H7 (cell line): Measurements from ENCODE around the gene SBF2. TPM values are rescaled to one million over a fixed set of nuclear protein-coding genes. Genes with fewer than 3 reads are reported as not detected.
"Not testable (repeated sequence)": the region's sequence is repeated elsewhere in the genome, so short reads cannot be mapped to it uniquely, and the experiment has no call there.

ENCODE experiments used
- DNase-seq: peaks from one replicate; pipeline ENCODE4 v3.0.0; 2012
- H3K27me3 ChIP-seq: 2 replicates; pipeline ENCODE4 v1.6.0; 2011; ENCODE audit warnings: mild to moderate bottlenecking, low read length; ENCODE audit not compliant: control insufficient read depth, insufficient read depth
- H3K36me3 ChIP-seq: replicated peaks from 2 replicates; pipeline ENCODE4 v1.5.1; 2011; ENCODE audit warnings: low read length; ENCODE audit not compliant: control insufficient read depth, insufficient read depth
- H3K4me3 ChIP-seq: 2 replicates; pipeline ENCODE4 v1.5.1; 2011; ENCODE audit warnings: low read depth, mild to moderate bottlenecking, control low read depth, low read length, moderate library complexity; ENCODE audit not compliant: insufficient read depth
- total RNA-seq: library from RNA; depleted of rRNA; stranded (reverse); fragments of >200 nt; shearing (Covaris generic); gene quantifications from 2 replicates; pipeline ENCODE4 v1.2.3, GENCODE V29; 2014

Gene SBF2
- total RNA-seq, 1 experiment from 2014 or later: 34.5 TPM

GRCh38 chr11:10021563-10021962 is 272.5 kb downstream of the SBF2 start:
- Histone ChIP-seq H3K27me3 (no peaks in the 10 kb centered on the region), H3K36me3 (no peaks in the 10 kb centered on the region), H3K4me3 (no peak overlapping the region)
- no peak for DNase-seq

GRCh38 chr11:10019906-10020682 is 273.9 kb downstream of the SBF2 start:
- Histone ChIP-seq H3K27me3 (no peaks in the 10 kb centered on the region), H3K36me3 (no peaks in the 10 kb centered on the region), H3K4me3 (no peak overlapping the region)
- no peak for DNase-seq

DNA sequence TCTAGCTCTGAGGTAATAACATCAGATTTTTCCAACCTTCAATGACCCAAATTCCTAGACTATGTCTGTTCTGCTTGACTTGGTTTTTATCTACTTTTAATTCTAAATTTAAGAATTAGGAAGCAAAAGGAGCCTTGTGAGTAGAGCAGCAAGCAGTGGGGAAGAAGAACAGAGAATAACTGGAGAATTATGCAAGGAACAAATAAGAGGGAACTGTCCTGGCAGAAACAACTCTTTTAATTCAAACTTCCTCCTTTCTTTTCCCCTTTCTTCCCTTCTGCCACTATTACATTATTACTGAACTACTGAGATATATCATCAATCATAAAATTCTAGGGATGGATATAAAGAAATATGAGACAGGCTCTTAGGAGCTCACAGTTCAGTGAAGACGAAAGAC is 276.1 kb downstream of the SBF2 start:
- Histone ChIP-seq H3K36me3 (no peaks in the 10 kb centered on the region), H3K4me3 (no peak overlapping the region)
- DNase-seq: no peak

DNA sequence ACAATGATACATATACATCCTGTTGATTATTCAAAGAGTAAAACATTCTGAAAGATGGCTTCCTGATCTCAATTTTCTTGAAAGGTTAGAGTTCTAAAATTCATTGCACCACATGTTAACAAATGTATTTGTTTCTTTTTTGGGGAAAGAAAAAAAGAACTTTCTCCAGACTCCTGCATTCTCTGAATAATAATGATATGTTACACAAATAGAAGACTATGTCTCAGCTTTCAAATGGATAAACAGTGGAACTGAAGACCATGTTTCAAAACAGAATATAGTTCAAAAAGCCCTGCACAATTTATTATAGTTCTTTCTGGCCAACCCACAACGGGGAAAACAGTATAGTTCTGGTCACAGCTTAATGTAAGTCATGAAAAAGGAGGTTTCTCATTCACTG is 277.0 kb downstream of the SBF2 start:
- no peak overlapping the region for H3K4me3 ChIP-seq
- no peaks in the 10 kb centered on the region for H3K36me3 ChIP-seq
- no peaks in the 10 kb centered on the region for H3K27me3 ChIP-seq
- DNase-seq: no peak

More for the DNA sequence above, 276.1 kb downstream of the SBF2 start:
- H3K27me3 ChIP-seq: no peaks in the 10 kb centered on the region

DNA sequence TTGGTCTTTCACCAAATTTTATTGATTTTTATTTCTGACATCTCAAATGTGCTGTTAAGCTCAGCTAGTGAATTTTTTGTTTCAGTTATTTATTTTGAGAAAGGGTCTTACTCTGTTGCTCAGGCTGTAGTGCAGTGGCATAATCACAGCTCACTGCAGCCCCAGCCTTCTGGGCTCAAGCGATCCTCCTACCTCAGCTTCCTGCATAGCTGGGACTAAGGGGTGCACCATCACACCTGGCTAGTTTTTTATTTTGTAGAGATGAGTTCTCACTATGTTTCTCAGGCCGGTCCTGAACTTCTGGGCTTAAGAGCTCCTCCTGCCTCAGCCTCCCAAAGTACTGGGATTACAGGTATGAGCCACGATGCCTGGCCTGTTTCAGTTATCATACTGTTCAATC is 282.0 kb downstream of the SBF2 start:
- no peaks in the 10 kb centered on the region; the same call in 1 of the 2 replicates for H3K36me3 ChIP-seq
- no peak for DNase-seq
- no peaks in the 10 kb centered on the region for H3K27me3 ChIP-seq
- no peak overlapping the region for H3K4me3 ChIP-seq

DNA sequence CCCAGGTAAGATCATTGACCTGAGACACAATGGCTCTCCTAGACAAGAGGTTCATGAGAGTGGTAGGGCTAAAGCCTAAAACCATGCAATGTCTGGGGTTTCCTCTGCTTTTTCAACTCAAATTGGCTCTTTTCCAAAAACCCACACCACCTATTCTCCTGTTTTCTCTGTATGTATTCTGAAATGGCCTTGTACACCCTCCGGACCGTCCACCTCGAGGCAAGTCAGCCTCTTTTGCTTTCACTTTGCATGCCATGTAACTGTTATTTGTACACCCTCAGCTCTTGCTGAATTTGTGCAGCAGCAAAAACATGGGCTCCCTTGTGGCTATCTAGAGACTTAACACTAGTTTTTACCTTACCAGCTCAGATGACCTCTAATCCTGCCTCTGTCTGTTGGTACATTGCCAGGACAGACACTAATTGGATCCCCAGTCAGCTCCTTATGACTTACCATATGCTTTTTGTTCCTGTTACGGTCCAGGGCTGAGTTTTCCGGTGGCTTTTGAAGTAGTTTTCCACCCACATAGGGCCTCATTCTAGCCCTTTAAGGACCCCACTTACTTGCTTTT is 288.0 kb downstream of the SBF2 start:
- no peaks in the 10 kb centered on the region; the same call in 1 of the 2 replicates for H3K36me3 ChIP-seq
- H3K4me3 ChIP-seq: no peak overlapping the region
- H3K27me3 ChIP-seq: no peaks in the 10 kb centered on the region
- DNase-seq: no peak

GRCh38 chr11:10004526-10005113 is 289.4 kb downstream of the SBF2 start:
- no peaks in the 10 kb centered on the region; the same call in 1 of the 2 replicates for H3K36me3 ChIP-seq
- no peaks in the 10 kb centered on the region for H3K27me3 ChIP-seq
- no peak for DNase-seq
- H3K4me3 ChIP-seq: no peak overlapping the region

DNA sequence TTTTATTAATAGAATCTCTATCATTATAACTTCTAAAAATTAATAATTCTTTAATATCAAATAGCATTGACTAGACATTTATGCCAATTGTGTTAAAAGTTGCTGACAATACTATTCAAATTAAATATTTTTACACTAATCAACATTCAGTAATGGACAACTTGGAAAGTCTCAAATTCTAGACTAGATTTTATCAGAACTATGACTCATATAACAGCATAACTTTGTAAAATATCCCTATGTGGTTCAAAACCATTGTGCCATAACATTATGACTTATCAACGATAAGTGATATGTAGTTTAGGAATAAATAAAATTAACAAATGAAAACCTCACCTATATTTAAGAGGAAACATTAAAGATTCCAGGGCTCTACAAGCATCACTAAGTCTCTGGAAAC is 291.8 kb downstream of the SBF2 start:
- Histone ChIP-seq H3K36me3 (no peaks in the 10 kb centered on the region), H3K4me3 (no peak overlapping the region), H3K27me3 (no peaks in the 10 kb centered on the region)
- DNase-seq: no peak

DNA sequence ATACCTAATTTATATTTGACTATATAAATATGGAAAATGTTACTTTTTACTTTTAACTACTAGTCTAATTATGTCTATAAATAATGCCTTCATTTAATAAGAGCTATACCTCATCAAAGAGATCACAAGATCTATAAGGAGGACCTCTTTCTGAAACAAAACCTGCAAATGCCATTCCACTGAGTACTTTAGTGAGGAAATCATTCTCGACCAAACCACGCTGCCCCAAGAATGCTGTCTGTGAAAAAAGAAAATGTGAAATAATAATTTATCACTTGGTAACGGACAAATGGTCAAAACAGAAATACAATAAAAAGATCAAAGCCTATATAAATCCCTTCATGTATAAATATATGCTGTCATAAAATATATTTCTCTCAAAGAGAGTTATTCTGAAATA is 301.7 kb downstream of the SBF2 start:
- Histone ChIP-seq H3K27me3 (no peaks in the 10 kb centered on the region), H3K36me3 (no peaks in the 10 kb centered on the region), H3K4me3 (no peak overlapping the region)
- no peak for DNase-seq

DNA sequence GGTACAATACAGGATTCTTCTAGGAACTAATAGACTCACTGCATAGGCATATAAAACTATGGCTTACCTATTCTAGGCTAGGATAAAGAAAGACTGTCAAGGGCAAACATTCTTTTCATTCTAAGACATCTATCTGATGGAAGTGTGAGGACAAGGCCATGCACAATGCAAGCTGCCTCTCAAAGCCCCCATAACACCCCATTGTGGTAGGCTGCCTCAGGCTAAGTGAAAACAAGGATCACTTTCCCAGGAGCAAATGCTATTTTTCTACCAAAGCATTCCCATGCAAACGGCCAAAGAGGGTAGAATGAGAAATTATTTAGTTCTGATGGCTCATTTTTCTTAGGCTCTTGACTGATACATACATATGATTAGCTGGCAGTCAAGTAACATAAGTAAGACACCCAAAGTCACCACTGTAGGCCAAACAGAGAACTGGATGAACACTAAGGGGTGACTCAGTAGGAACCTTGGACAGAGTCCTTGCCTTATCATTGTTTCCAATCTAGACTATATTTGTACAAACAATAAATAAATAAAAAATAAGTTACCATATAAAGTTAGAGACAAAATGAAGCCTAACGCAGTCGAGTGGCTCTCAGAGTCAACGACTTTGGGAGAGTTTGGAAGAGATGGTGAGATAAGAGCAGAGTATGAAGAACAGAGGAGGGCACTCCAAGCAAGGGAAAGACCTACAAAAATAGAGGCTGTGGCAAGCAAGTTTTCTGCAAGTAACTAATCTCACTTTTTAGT is 303.6 kb downstream of the SBF2 start:
- no peak for DNase-seq
- Histone ChIP-seq H3K27me3 (no peaks in the 10 kb centered on the region), H3K4me3 (no peak overlapping the region), H3K36me3 (no peaks in the 10 kb centered on the region)

GRCh38 chr11:9987303-9987702 is 306.7 kb downstream of the SBF2 start:
- H3K27me3 ChIP-seq, DNase-seq, H3K36me3 ChIP-seq, H3K4me3 ChIP-seq: not testable (repeated sequence)

DNA sequence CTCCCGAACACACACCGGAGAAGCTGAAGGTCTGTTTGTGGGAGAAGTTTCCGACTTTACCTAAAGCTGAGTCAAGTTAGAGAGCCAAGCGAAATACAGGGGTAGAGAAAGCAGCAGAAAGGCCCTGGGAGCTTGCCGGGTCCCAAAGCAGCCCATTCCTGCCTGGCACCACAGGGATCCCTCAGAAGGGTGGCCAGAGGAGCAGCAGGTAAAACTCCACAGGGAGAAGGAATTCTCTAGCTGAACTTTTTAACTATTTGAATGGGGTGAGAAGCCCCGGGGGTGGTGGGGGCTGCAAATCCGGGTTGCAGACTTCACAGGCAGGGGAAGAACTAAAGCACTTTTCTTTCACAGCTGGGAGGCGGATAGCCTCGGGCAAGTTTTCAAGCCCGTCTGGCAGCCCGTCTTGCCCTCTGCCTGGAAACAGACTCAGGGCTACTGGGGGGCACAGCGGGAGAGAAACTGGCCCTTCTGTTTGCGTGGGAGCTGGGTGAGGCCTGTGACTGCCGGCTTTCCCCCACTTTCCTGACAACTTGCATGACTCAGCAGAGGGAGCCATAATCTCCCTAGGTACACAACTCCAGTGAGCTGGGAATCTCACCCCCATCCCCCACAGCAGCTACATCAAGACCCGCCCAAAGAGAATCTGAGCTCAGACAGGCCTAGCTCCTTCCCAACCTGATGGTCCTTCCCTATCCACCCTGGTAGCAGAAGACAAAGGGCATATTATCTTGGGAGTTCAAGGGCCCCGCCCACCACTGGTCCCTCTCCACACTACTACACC is 311.0 kb downstream of the SBF2 start:
- Histone ChIP-seq H3K27me3 (no peaks in the 10 kb centered on the region), H3K36me3 (no peaks in the 10 kb centered on the region), H3K4me3 (no peak overlapping the region)
- DNase-seq: no peak

- no peak overlapping the region for H3K4me3 ChIP-seq
- H3K27me3 ChIP-seq: no peaks in the 10 kb centered on the region
- no peak for DNase-seq
- H3K36me3 ChIP-seq: no peaks in the 10 kb centered on the region
Observed at GRCh38 chr11:9982127-9982795, 311.8 kb downstream of the SBF2 start.

GRCh38 chr11:9980931-9981330 is 313.1 kb downstream of the SBF2 start:
- no peak for DNase-seq
- Histone ChIP-seq H3K36me3 (no peaks in the 10 kb centered on the region), H3K4me3 (no peak overlapping the region), H3K27me3 (no peaks in the 10 kb centered on the region)
